NCI-H510A (cell line): ENCODE measurements around the gene IRF6.

Experiments
- DNase-seq: peaks from one replicate; lab custom pipeline; 2025; lab: John Stamatoyannopoulos, UW

The IRF6 gene

GRCh38 chr1:209790286-209791193, 15.4 kb downstream of the IRF6 start:
- no peak for DNase-seq

GRCh38 chr1:209789245-209789644, 16.7 kb downstream of the IRF6 start:
- no peak for DNase-seq

GRCh38 chr1:209787551-209787950, 18.4 kb downstream of the IRF6 start:
- no peak for DNase-seq

GRCh38 chr1:209786146-209786545, 19.8 kb downstream of the IRF6 start:
- DNase-seq: no peak

- no peak for DNase-seq
Observed at GRCh38 chr1:209785592-209785991, 20.4 kb downstream of the IRF6 start.

GRCh38 chr1:209784265-209785169, 21.4 kb downstream of the IRF6 start, which contains the start of gene C1orf74:
C1orf74 (minus strand) TSS chr1:209784559; CDS start chr1:209783634, 925 bp downstream.
- peak; percentile 94 for DNase-seq

GRCh38 chr1:209783386-209783785, 22.6 kb downstream of the IRF6 start:
- no peak for DNase-seq

- DNase-seq: no peak
Observed at GRCh38 chr1:209780268-209780667, 25.7 kb downstream of the IRF6 start.

GRCh38 chr1:209778102-209778501, 27.8 kb downstream of the IRF6 start:
- DNase-seq: no peak

- no peak for DNase-seq
Observed at GRCh38 chr1:209777587-209777986, 28.4 kb downstream of the IRF6 start.

- DNase-seq: no peak
Observed at GRCh38 chr1:209775678-209776077, 30.3 kb downstream of the IRF6 start.

- DNase-seq: no peak
Observed at GRCh38 chr1:209774592-209774991, 31.4 kb downstream of the IRF6 start.

- DNase-seq: no peak
Observed at GRCh38 chr1:209772126-209772525, 33.8 kb downstream of the IRF6 start.

- DNase-seq: no peak
Observed at GRCh38 chr1:209770636-209771415, 35.1 kb downstream of the IRF6 start.

- no peak for DNase-seq
Observed at GRCh38 chr1:209769971-209770370, 36.0 kb downstream of the IRF6 start.

GRCh38 chr1:209769171-209769904, 36.6 kb downstream of the IRF6 start:
- no peak for DNase-seq

- no peak for DNase-seq
Observed at GRCh38 chr1:209768354-209768774, 37.6 kb downstream of the IRF6 start.

GRCh38 chr1:209767706-209768105, 38.2 kb downstream of the IRF6 start:
- no peak for DNase-seq

GRCh38 chr1:209767096-209767495, 38.8 kb downstream of the IRF6 start:
- DNase-seq: no peak

- no peak for DNase-seq
Observed at GRCh38 chr1:209766051-209766450, 39.9 kb downstream of the IRF6 start.

- DNase-seq: no peak
Observed at GRCh38 chr1:209761011-209761635, 44.8 kb downstream of the IRF6 start.
